HepG2 (cell line): ENCODE results near the gene PEPD. TPM values are rescaled to one million over a fixed set of nuclear protein-coding genes. Genes with fewer than 3 reads are reported as not detected.
A peak's percentile ranks its signal among the peaks of the same experiment; 100 is the strongest.

Source experiments
- ATAC-seq: fragments of 200-7000 bp; cut with Tn5 transposase; 3 replicates; pipeline ENCODE4 v1.9.1; 2020; ENCODE audit warnings: mild to moderate bottlenecking, moderate library complexity
- BruUV-seq: library from RNA; stranded (reverse); fragments of 400-500 nt; replicated peaks from 2 replicates; lab custom pipeline; 2021; lab: Mats Ljungman, UMichigan
- CTCF ChIA-PET: fragments of 300-600 bp; formaldehyde crosslinking; extraction: SDS; loops from one replicate; lab custom pipeline; 2021; ENCODE audit warnings: low total read pairs, inconsistent platforms, low intra/inter-chr PET ratio; lab: Yijun Ruan, JAX
- POLR2A ChIA-PET: fragments of 350-600 bp; sonication (Branson Sonifier 250); formaldehyde crosslinking; loops from one replicate; lab custom pipeline; 2020; ENCODE audit warnings: antibody characterized with exemption, inconsistent platforms; lab: Yijun Ruan, JAX
- DNase-seq: peaks from one replicate; pipeline ENCODE4 v3.0.0-alpha.2; 2015; ENCODE audit warnings: low spot score
- FAIRE-seq: peaks from 3 replicates; lab custom pipeline; 2011; peaks lifted over from hg19 to GRCh38; lab: Jason Lieb, UNC
- H2AFZ ChIP-seq: one replicate; pipeline ENCODE4 v1.6.1; 2011; ENCODE audit warnings: low read length, inconsistent platforms
- H3K27ac ChIP-seq: fragments of 300-600 bp; 3 replicates; pipeline ENCODE4 v1.8.0; 2011; ENCODE audit warnings: mixed run types, mild to moderate bottlenecking, mixed read lengths, low read length, inconsistent platforms; ENCODE audit not compliant: insufficient read depth; ENCODE audit errors: extremely low read length
- H3K27me3 ChIP-seq, 2 experiments: fragments of 200-600 bp in 1 of 2; 2 replicates in 1 of 2; 3 replicates in 1 of 2; pipeline versions ENCODE4 v1.6.0 to v1.8.0; 2011; ENCODE audit warnings: low read length in 2 of 2, mild to moderate bottlenecking in 2 of 2, moderate library complexity in 2 of 2, inconsistent platforms in 1 of 2; ENCODE audit not compliant: insufficient read depth in 2 of 2, control insufficient read depth in 1 of 2
- H3K36me3 ChIP-seq, 2 experiments: fragments of 200-600 bp in 1 of 2; replicated peaks in 1 of 2; 2 replicates in 1 of 2; 3 replicates in 1 of 2; pipeline versions ENCODE4 v1.5.1 to v1.8.0; 2011; ENCODE audit warnings: low read length in 2 of 2, inconsistent platforms in 1 of 2; ENCODE audit not compliant: insufficient read depth in 2 of 2, control insufficient read depth in 1 of 2
- H3K4me1 ChIP-seq: 2 replicates; pipeline ENCODE4 v1.5.1; 2012; ENCODE audit warnings: low read length, inconsistent platforms; ENCODE audit not compliant: insufficient read depth
- H3K4me2 ChIP-seq: 2 replicates; pipeline ENCODE4 v1.6.0; 2011; ENCODE audit warnings: low read depth, low read length, inconsistent platforms
- H3K4me3 ChIP-seq, 3 experiments: fragments of 200-600 bp in 1 of 3; sonication (generic), shearing (Covaris generic) in 1 of 3; replicated peaks in 1 of 3; 2 replicates each; pipeline ENCODE4 v1.5.1; 2011 to 2016; ENCODE audit warnings: low read length in 3 of 3, inconsistent platforms in 2 of 3, low read depth in 2 of 3, mild to moderate bottlenecking in 2 of 3, control low read depth in 1 of 3, mixed read lengths in 1 of 3; ENCODE audit not compliant: insufficient read depth in 1 of 3
- H3K79me2 ChIP-seq: one replicate; pipeline ENCODE4 v1.6.1; 2011; ENCODE audit warnings: low read length, inconsistent platforms; ENCODE audit not compliant: insufficient read depth
- H3K9ac ChIP-seq: 2 replicates; pipeline ENCODE4 v1.6.0; 2011; ENCODE audit warnings: mild to moderate bottlenecking, low read depth, low read length, inconsistent platforms; ENCODE audit not compliant: insufficient read depth
- H3K9me3 ChIP-seq: 2 replicates; pipeline ENCODE4 v1.5.1; 2012; ENCODE audit warnings: mild to moderate bottlenecking, low read length
- H4K20me1 ChIP-seq: 2 replicates; pipeline ENCODE4 v1.6.0; 2011; ENCODE audit warnings: inconsistent platforms, mild to moderate bottlenecking, low read length, moderate library complexity; ENCODE audit not compliant: insufficient read depth
- ATF1 ChIP-seq: IDR thresholded peaks from 2 replicates; pipeline ENCODE4 v1.6.1; 2016; ENCODE audit warnings: mild to moderate bottlenecking, control low read depth
- JDP2 ChIP-seq: sonication (generic); formaldehyde crosslinking; IDR thresholded peaks from 2 replicates; pipeline ENCODE4 v1.8.1; 2022; ENCODE audit warnings: missing genetic modification reagents, borderline replicate concordance
- MBD4 ChIP-seq: IDR thresholded peaks from 2 replicates; pipeline ENCODE4 v1.6.1; 2012; ENCODE audit warnings: low read length, inconsistent platforms, borderline replicate concordance
- RFX3 ChIP-seq: IDR thresholded peaks from 2 replicates; pipeline ENCODE4 v1.6.1; 2016; ENCODE audit warnings: missing biosample characterization, missing genetic modification reagents
- THAP11 ChIP-seq: IDR thresholded peaks from 2 replicates; pipeline ENCODE4 v1.6.1; 2016; ENCODE audit warnings: missing biosample characterization, missing genetic modification reagents
- ZBTB20 ChIP-seq: sonication (generic); formaldehyde crosslinking; IDR thresholded peaks from 2 replicates; pipeline ENCODE4 v1.8.1; 2023; ENCODE audit warnings: missing genetic modification reagents, low read depth, mild to moderate bottlenecking, borderline replicate concordance
- ZFP62 ChIP-seq: sonication (generic); formaldehyde crosslinking; IDR thresholded peaks from 2 replicates; pipeline ENCODE4 v1.4.0; 2020; ENCODE audit warnings: missing genetic modification reagents
- ZNF121 ChIP-seq: sonication (generic); formaldehyde crosslinking; IDR thresholded peaks from 2 replicates; pipeline ENCODE4 v1.5.0; 2020; ENCODE audit warnings: mild to moderate bottlenecking, missing genetic modification reagents
- ZNF317 ChIP-seq: sonication (generic); formaldehyde crosslinking; IDR thresholded peaks from 2 replicates; pipeline ENCODE4 v1.5.0; 2020; ENCODE audit warnings: mild to moderate bottlenecking, missing genetic modification reagents
- ZNF337 ChIP-seq: sonication (generic); formaldehyde crosslinking; IDR thresholded peaks from 2 replicates; pipeline ENCODE4 v1.5.1; 2020; ENCODE audit warnings: missing genetic modification reagents, low read depth, mild to moderate bottlenecking, borderline replicate concordance
- ZNF430 ChIP-seq: sonication (generic); formaldehyde crosslinking; IDR thresholded peaks from 2 replicates; pipeline ENCODE4 v1.9.0; 2021; ENCODE audit warnings: mild to moderate bottlenecking, missing genetic modification reagents
- ZNF460 ChIP-seq: sonication (generic); formaldehyde crosslinking; IDR thresholded peaks from 2 replicates; pipeline ENCODE4 v1.5.1; 2020; ENCODE audit warnings: missing genetic modification reagents, mild to moderate bottlenecking, borderline replicate concordance
- ZNF589 ChIP-seq: sonication (generic); formaldehyde crosslinking; conservative IDR thresholded peaks from 2 replicates; pipeline ENCODE4 v1.8.0; 2022; ENCODE audit warnings: mild to moderate bottlenecking, moderate library complexity, missing genetic modification reagents
- ZNF891 ChIP-seq: sonication (generic); formaldehyde crosslinking; IDR thresholded peaks from 2 replicates; pipeline ENCODE4 v1.5.0; 2020; ENCODE audit warnings: mild to moderate bottlenecking, missing genetic modification reagents
- WGBS: methylation state at CpG from one replicate; pipeline ENCODE4 v1.1.6; 2017; ENCODE audit warnings: low lambda C conversion rate; 5-methylcytosine and 5-hydroxymethylcytosine counted together
- in situ Hi-C: cut with HindIII; loops from 2 replicates; pipeline ENCODE4 v1.10.0; 2017; ENCODE audit warnings: low pct_unique_long_range_greater_than_20kb; ENCODE audit not compliant: extremely low pct_ligation_motif_present
- intact Hi-C: fragments of 100-400 bp; cut with micrococcal nuclease; formaldehyde crosslinking; loops from one replicate; pipeline ENCODE4 v1.10.0; 2022; ENCODE audit not compliant: unreplicated experiment
- polyA plus RNA-seq, 8 experiments: library from polyadenylated mRNA; depleted of rRNA in 3 of 8; stranded (reverse) in 7 of 8; unstranded in 1 of 8; fragments of >200 nt; fragmentation: Illumina TruSeq in 4 of 8; extraction: Trizol in 4 of 8; gene quantifications; 2 replicates each; pipeline versions ENCODE4 v1.2.1 to v1.2.3, GENCODE V29; 2011 to 2016; ENCODE audit warnings: low read depth in 4 of 8, missing spikeins in 1 of 8, mixed read lengths in 1 of 8; ENCODE audit not compliant: insufficient read depth in 1 of 8
- total RNA-seq, 5 experiments: library from RNA; depleted of rRNA; stranded (reverse); fragments of >200 nt; fragmentation: Illumina TruSeq; extraction: Trizol; gene quantifications; 2 replicates each; pipeline ENCODE4 v1.2.3, GENCODE V29; 2016; ENCODE audit warnings: low read depth in 1 of 5
- TF ChIP-seq, protein P1 (sequence below): sonication (generic); formaldehyde crosslinking; IDR thresholded peaks from 2 replicates; pipeline ENCODE4 v1.8.1; 2023; ENCODE audit warnings: mild to moderate bottlenecking, inconsistent platforms, moderate library complexity, missing genetic modification reagents, borderline replicate concordance
- TF ChIP-seq, protein P2 (sequence below): IDR thresholded peaks from 2 replicates; pipeline ENCODE4 v1.6.1; 2012; ENCODE audit warnings: inconsistent platforms
- TF ChIP-seq, protein P3 (sequence below): fragments of 450-650 bp; IDR thresholded peaks from 2 replicates; pipeline ENCODE4 v1.6.1; 2017

Gene PEPD
- total and polyA plus RNA-seq, 2 of the 13 experiments (the other 11 are each of a cell fraction or from before 2014, with no cell fraction given) = 60.7 to 75.1 TPM

DNA sequence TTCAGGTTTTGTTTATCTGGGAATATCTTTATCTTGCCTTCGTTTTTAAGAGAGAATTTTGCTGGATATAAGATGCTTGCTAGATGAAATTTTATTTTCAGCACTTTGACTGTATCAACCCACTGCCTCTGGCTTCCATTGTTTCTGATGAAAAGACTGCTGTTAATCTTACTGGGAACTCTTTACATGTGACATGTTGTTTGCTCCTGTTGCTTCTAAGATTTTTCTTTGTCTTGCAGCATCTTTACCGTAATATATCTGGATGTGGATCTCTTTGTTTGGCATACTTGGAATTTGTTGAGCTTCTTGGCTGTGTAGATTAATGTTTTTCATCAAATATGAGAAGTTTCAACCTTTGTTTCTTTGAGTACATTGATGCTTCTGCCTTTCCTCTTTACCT, 166.1 kb downstream of the PEPD start:
- H3K9ac ChIP-seq = no peak overlapping the region
- TF ChIP-seq RFX3 (CRISPR knock-in tag) (no peak), ZNF317 (CRISPR knock-in tag) (peak; percentile 98)
- TF ChIP-seq, all 625 proteins: peak for 1
- Histone ChIP-seq H3K4me3 (no peak overlapping the region), H3K27me3 (0 out of 5 replicates have a peak, but pooled peaks cover 0 to 3% of the 10 kb centered on the region in 2 experiments), H3K27ac (no peak overlapping the region), H3K36me3 (no peaks in the 10 kb centered on the region), H3K4me1 (peaks cover 5% of the 10 kb centered on the region), H2AFZ (no peak overlapping the region), H3K9me3 (no peaks in the 10 kb centered on the region), H4K20me1 (no peaks in the 10 kb centered on the region), H3K79me2 (no peaks in the 10 kb centered on the region), H3K4me2 (no peak overlapping the region)
- DNase-seq (no peak), FAIRE-seq (no peak), ATAC-seq (no peak)
- ChIA-PET POLR2A (no interaction called here), CTCF (no interaction called here)
- WGBS = 33% methylated on average over 2 of the region's 2 CpGs
- no TSS peak for BruUV-seq
- intact Hi-C loops (no loop called here), in situ Hi-C loops (no loop called here)

DNA sequence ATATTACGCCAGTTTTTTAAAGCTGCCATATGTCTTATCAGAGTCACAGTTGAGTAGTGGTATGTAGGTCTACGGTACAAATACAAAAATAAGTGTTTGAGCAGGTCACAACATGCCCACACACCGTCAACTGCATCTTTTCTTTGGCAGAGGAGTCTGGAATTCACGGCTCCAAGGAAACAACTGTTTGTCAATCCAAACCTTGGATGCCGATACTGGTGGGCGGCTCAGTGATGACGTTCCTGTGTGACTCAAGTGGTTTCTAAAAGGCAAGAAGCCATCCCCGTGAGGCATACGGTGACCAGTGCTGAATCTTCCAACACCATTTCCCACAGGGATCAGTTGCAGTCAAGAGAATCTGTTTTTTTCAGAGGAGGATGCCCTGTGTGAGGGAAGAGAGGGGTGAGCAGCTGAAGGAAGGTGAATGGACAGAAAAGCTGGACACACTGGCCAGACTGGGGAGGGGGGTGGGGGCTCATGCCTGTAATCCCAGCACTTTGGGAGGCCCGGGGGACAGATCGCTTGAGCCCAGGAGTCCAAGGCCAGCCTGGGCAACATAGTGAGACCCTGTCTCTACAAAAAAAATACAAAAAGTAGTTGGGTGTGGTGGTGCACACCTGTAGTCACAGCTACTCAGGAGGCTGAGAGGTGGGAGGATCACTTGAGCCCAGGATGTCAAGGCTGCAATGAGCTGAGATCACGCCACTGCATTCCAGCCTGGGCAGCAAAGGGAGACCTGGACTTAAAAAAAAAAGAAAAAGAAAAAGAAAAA, 170.9 kb downstream of the PEPD start:
- Histone ChIP-seq H3K4me1 (peaks cover 40% of the 10 kb centered on the region), H3K79me2 (no peaks in the 10 kb centered on the region), H3K9me3 (no peaks in the 10 kb centered on the region), H3K9ac (no peak overlapping the region), H3K4me3 (no peak overlapping the region), H3K27ac (no peak overlapping the region), H2AFZ (no peak overlapping the region), H4K20me1 (no peaks in the 10 kb centered on the region), H3K27me3 (no peaks in the 10 kb centered on the region), H3K36me3 (no peaks in the 10 kb centered on the region), H3K4me2 (no peak overlapping the region)
- POLR2A ChIA-PET = interaction anchor here (0.7 to 3.5 kb wide), 2 partner anchors 10 to 24 kb away, joined by 3 to 50 read pairs; partner anchors contain the start of gene CEBPG
- BruUV-seq = no TSS peak
- CTCF ChIA-PET = no interaction called here
- DNase-seq = no peak
- WGBS = 64% methylated on average over 12 of the region's 12 CpGs
- in situ Hi-C loops (no loop called here), intact Hi-C loops (no loop called here)
- ATAC-seq = no peak
- no peak for FAIRE-seq
- peak; percentile 75; the same call in 1 of the 2 replicates for TF ChIP-seq ZNF460
- peak; percentile 71; the same call in 1 of the 2 replicates for TF ChIP-seq ZNF121 (CRISPR knock-in tag)
- no peak for TF ChIP-seq ZFP62
- TF ChIP-seq MBD4 = no peak
- TF ChIP-seq ZNF337 (CRISPR knock-in tag) = no peak
- no peak for TF ChIP-seq ZBTB20
- TF ChIP-seq ZNF589 (CRISPR knock-in tag) = no peak
- TF ChIP-seq, protein P1, sequence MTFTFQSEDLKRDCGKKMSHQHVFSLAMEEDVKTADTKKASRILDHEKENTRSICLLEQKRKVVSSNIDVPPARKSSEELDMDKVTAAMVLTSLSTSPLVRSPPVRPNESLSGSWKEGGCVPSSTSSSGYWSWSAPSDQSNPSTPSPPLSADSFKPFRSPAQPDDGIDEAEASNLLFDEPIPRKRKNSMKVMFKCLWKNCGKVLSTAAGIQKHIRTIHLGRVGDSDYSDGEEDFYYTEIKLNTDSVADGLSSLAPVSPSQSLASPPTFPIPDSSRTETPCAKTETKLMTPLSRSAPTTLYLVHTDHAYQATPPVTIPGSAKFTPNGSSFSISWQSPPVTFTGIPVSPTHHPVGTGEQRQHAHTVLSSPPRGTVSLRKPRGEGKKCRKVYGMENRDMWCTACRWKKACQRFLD (CRISPR knock-in tag) = no peak
- TF ChIP-seq, protein P2, sequence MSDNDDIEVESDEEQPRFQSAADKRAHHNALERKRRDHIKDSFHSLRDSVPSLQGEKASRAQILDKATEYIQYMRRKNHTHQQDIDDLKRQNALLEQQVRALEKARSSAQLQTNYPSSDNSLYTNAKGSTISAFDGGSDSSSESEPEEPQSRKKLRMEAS = no peak
- no peak for TF ChIP-seq ATF1
- no peak for TF ChIP-seq THAP11 (CRISPR knock-in tag)
- TF ChIP-seq JDP2 (CRISPR knock-in tag) = no peak
- TF ChIP-seq ZNF891 (CRISPR knock-in tag) = no peak
- no peak for TF ChIP-seq ZNF430 (CRISPR knock-in tag)
- TF ChIP-seq, protein P3, sequence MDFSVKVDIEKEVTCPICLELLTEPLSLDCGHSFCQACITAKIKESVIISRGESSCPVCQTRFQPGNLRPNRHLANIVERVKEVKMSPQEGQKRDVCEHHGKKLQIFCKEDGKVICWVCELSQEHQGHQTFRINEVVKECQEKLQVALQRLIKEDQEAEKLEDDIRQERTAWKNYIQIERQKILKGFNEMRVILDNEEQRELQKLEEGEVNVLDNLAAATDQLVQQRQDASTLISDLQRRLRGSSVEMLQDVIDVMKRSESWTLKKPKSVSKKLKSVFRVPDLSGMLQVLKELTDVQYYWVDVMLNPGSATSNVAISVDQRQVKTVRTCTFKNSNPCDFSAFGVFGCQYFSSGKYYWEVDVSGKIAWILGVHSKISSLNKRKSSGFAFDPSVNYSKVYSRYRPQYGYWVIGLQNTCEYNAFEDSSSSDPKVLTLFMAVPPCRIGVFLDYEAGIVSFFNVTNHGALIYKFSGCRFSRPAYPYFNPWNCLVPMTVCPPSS = no peak
